GDM1 (cell line): ENCODE results near the gene ZNF76.

Source experiments
- DNase-seq: peaks from one replicate; lab custom pipeline; 2025; lab: John Stamatoyannopoulos, UW

The ZNF76 gene

DNA sequence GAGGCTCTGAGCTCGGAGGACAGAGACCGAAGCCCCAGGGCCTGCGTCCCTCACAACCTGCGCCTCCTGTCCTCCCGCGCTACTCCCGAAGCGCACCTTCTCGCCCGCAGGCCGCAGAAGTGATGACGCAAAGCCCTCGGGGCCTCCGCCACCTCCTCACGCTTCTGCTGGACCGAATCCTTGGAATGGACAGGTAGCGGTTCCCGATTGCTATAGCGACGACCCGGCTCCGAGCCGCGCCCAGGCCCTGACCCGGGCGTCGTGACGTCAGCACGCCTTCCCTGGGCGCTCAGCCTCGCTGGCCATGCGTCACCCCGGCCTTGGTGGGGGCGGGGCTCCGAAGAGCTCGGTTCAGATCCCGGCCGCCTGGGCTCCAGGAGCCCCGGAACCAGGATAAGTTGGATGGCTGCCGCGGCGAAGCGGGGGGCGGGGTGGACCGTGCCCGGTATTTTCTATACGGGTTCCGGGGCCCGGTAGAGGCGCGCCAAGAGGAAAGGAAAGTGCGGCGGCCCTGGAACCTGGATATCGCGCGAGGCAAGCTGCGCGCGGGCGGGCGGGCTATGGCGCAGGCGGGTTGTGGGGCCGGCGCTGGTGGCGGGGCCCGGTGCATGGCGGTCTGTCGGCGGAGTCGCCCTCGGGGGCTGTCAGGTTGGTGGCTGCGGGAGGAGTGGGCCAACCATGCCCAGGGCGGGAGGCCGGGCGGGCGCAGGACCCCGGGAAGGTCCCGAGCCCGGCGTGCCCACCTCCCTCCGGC lies at the start of gene ZNF76:
Gene ZNF76, plus strand, starts transcription at position 542 of the 754 bp plus-strand sequence. CDS start 21,417 bp downstream, outside the sequence.
- peak; percentile 92 for DNase-seq

DNA sequence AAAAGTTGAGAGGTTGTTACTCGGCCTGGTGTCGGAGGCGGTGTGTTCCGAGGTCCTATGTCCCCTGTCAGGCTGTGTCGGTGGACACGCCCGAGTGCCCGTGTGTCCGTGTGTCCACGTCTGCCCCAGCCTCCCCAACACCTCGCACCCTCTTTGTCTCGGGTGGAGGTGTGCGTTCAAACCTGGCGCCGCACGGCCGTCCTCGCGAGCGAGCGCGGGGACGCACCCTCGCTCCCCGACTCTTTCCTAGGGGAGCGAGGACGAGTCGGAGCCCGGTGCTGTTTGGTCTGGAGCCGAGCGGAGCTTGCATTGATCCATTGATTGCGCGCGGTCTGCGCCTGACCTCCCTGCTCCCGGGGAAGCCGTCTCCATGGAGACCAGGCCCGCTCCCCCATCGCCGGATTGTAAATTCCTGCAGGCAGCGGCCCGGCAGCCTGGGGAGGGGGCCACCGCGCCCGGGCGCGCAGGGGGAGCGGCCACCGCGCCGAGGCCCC lies 46.2 kb upstream of the ZNF76 start:
- no peak for DNase-seq

DNA sequence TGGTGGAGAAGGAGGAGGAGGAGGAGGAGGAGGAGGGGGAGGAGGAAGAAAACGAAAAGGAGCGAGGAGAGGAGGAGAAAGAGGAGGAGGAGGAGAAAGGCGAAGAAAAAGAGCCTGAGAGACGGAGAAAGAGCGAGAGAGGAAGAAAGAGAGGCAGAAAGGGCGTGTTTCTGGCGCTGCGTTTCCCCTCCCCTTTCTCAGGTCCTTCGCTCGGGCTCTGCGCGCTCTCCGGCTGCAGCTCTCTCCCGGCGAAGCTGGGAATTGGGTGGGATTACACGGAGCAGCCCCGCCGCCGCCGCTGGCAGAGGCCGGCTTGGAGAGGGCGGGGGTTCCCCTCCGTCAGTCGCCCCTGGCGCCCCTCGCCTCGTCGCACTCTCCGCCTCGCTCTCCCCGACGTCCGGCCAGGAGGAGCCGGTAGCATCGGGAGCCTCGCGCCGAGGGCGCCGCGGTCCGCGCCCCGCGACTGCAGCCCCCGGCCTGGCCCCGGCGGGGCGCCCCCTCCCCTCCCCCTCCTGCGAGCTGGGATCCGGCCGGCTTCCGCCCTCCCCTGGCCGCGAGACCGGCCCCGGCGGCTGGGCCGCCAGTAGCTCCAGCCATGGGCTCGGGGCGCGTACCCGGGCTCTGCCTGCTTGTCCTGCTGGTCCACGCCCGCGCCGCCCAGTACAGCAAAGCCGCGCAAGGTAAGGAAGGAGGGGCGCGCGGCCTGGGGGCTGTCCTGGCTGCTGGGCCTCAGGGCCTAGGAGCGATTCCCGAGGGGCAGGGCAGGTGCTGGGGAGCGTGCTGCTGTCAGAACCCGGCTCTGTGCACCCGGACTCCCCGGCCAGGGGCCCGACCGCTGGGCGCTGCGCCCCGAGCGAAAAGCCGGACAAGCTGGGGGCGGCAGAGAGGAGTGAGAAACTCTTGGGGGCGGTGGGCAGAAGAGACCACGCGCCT lies 45.4 kb upstream of the ZNF76 start, which contains the start of gene SCUBE3:
Gene SCUBE3, plus strand, starts transcription at position 133 of the 933 bp plus-strand sequence. Its CDS starts 463 bp downstream, at position 596.
- DNase-seq: no peak

DNA sequence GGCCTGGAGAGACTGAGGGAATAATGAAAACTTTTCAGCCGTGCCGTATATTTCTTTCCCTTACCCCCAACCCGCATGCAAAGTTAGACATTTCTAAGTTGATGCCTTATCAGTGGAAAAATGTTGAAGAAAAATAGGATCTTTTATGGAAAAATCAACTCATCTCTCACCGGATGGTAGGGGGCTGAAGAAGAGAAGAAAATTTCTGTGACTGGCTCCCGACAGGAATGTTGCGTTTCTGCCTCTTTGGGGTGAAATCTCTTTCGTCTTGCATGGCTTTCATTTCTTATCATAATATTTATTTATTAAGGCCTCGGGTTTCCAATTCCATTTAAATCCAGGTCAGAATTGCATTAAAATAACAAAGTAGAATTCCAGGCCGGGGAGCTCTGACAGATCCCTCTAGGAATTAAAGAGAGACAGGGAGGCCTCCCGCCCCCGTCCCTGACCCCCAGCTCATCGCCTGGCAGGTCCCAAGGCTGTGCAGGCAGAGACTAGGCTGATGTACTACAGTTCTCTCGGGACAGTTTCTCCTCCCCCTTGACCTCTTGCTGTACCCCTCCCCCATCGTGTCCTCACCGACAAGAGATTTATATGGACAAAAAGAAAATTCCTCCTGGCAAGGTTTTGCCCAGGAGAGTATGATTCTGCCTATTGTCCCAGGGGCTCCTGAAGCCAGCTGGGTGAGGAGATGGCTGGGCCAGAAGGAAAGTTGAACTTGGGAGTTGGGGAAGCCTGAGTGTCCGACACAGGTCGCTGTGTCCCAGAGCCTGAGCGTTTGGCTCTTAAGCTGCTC lies 44.5 kb upstream of the ZNF76 start:
- DNase-seq: no peak

DNA sequence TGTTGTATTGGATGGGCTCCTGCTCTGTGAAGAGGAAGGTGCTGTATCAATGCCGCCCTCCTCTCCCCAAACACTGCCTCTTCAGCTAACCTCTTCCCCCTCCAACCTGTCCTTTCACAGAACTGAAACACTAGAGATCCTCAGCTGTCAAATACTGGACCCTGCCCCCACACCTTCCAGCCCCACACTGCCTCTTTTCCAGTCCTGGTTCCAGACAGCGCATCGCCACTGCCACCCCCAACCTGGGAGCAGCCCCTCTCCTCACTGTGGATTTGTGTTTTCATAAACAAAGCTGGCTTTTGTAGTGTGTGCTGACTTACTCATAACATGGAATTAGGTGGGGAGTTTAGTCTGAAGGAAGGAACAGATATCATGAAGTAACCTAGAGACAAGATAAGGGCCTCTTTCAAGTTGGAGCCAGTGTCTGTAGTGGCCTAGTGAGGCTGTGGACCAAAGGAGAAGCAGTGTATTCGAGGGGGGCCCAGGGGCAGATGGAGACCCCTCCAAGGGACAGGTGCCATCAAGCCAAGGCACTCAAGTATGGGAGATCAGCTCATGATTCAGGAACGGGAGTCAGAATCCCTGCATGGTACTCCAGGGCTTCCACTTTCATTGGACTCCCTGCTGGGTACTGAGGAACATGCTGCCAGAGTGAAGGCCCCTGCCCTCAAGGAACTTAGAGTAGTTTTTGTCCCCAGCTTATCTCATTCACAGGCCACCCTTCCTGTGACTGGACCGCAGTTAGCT lies 43.7 kb upstream of the ZNF76 start:
- DNase-seq: no peak

DNA sequence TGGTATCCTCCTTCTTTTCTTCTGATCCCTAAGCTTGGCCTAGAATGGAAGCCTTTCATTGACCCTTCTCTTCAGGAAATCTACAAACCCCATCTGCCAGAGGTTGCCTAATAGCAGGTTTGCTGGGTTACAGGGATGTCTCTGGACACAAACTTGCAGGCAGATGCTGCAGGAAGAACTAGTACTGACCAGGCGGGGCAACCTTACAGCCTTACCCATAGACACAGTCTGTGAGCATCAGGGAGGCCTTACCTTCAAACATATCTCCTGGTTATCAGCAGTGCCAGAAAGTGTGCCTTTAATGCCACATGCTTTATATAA lies 43.2 kb upstream of the ZNF76 start:
- no peak for DNase-seq

DNA sequence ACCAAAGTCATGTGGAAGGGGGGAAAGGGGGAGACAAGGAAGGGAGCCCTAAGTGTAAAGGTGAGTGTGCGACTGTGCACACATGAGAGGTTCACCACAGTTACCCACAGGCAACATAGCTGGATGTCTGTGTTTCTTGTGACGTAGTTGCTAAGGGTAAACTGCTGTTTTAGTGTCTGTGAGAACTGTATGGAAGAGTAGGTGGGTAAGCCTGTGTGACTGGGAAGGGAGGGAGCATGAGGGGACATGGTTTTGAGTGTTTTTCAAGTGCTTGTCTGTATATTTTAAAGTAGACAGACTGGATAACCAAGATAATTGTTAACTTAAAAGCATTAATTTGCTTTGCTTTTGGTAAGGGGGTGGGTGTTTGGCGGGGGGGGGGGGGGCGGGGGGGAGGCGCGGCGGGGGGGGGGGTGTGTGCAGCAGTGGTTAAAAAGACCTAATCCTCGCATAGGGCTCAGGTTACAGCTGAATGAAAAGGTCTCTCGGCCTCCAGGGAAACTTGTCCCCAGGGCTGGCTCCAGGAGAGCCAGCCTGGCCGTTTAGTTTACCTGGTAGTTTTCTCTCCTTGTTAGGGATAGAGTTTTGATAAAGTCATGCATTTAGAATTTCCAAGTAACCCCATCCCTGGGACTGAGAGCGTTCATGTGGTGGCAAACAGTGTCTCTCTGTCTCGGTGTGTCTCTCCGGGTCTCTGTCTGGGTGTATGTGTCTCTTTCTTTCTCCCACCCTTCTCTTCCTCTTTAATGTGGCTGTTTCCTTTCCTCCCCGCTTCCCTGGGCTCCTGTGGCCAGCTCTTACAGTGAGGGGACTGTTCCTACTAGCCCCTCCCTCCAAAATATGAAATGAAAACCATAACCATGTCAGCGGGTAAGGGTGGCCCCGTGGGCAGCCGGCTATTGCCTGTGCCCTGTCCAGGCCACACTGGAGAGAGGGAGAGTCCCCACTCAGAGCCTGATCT lies 42.4 kb upstream of the ZNF76 start:
- no peak for DNase-seq

DNA sequence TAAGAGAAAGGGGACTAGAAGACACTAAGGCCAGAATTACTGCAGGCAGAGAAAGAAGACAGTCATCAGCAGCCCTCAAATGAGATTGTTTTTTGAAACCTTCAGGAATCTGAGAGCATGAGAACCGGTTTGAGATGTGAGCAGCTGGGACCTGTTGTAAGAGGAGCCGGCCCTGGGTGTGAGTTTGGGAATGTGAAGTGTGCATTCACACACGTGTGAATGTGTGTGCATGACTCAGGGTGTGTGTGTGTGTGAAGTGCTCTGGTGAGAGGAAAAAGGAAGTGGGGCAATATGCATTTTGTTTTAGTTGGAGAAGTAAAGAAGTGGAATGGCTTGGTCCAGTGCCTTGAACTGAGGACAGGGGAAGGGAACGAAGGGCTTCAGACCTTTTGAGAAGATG lies 41.5 kb upstream of the ZNF76 start:
- DNase-seq: no peak

DNA sequence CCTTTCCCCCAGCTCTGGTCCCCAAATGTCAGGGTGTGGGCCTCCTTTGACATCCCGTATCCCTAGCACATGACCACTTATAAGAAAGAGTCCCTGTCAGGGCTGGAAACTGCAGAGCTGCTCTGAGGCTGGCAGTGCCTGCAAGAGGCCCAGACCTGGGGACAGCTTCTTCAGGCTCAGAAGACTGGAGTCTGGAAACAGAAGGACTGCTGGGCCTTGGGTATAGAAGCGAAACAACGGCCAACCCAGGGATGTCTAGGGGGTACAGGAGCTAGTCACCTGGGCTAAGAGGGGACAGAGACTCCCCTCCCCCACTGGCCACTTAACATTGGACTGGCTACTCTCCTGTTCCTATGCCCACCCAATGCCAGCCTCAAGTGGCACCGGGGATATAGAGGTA lies 41.1 kb upstream of the ZNF76 start:
- no peak for DNase-seq

DNA sequence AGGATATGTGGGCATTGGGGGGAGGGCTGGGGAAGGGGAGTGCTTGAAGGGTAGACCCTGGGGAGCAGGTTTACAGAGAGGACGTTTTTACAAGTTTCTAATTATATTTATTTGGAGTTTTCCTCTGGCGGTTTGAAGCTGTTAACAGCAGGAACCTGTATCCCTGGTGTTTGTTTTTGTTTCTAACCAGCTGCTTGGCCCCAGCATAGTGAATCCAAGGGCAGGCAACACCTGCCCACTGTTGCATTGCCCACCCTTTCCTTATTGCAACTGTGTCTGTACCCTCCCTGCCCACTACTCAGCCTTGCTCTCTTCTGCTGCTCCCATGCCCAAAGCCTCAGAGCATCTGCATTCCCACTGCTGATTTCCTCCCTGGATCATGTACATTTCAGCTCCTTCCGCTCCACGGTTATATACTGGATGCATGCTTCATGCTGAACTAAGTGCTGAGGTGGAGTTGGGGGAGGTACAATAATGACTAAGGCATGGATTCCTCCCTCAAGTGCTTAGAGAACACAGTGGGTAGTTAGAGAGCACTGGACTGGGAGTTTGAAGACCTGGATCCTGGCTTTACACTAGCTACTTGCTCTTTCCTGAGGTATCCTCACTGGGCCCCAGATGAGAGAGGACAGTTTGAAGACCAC lies 39.7 kb upstream of the ZNF76 start:
- DNase-seq: no peak

DNA sequence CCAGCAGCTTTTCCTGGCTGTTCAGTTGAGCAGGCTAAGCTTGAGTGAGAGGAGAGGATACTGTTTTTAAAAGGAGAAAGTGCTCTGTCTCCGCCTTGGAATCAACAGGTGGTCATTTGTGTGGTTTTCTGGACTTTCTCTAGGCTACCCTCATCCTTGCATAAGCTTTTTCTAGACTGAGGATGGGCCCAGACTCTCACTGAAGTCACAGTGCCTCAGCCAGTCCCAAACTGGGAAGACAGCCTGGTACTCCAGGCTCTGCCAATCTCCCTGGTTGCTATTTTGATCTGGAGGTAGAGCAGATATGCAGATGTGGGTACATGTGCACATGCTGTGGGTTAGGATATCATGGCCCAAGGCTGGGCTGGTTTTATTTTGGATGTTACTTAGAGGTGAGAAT lies 38.8 kb upstream of the ZNF76 start:
- DNase-seq: no peak

DNA sequence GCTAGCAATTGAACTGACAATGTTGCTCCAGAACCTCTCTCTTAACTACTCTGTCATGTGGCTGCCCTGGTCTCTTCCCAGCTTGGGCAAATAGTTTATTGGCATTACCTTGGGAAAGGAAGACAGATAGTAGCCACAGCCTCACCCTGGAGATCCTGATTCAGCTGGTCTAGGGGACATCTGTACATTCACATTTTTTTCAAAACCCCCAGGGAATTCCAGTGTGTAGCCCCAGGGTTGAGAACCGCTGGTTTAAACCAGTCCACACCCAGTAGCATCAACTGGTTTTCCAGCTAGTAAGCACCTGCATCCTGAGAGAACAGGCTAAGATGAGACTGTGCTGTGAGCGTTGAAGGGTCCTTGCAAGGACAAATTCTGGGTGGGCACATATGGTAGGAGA lies 36.1 kb upstream of the ZNF76 start:
- DNase-seq: no peak

DNA sequence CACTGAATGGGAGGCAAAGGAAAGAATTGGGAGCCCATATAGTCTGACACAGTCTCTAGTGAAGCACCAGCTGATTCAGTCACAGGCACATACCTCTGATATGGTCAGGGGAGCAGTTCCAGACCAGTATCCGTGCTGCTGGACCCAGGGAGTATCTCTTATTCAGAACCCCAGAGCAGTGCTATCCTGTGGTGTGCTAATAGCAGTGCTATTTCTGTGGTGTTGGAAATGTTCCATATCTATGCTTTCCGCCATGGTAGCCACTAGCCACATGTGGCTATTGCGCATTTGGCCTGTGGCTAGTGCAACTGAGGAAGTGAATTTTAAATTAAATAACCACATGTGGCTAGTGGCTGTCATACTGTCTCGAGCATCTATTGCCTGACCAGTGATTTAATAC lies 34.8 kb upstream of the ZNF76 start:
- no peak for DNase-seq

DNA sequence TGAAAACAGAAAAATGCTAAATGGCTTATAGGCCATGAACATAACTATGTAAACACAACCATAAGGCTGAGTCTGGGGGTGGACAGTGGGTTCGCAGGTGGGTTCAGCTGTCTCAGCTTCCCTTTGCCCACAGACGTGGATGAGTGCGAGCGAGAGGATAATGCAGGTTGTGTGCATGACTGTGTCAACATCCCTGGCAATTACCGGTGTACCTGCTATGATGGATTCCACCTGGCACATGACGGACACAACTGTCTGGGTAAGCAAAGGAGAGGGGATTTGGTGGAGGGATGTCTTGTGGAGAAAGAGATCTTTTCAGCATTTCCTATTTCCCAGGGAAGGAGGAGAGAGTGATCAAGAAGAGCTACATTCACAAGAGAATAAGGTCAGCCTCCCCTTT lies 31.1 kb upstream of the ZNF76 start:
- DNase-seq: no peak

DNA sequence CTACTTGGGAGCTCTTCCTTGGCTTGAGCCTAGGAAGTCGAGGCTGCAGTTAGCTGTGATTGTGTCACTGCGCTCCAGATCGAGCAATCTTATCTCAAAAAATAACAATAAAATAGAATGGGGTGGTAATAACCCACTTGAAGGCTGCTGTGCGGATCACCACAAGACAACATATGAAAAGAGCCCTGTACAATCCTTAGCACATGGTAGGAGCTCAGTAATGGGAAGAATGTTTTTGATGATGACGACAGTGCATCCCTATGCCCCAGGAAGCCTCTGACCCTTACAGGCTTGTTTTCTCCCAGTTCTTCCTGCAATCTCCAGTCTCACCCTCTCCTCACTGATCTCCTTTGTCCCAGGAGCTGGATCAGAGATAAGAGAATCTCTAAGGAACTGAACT lies 30.2 kb upstream of the ZNF76 start:
- no peak for DNase-seq

DNA sequence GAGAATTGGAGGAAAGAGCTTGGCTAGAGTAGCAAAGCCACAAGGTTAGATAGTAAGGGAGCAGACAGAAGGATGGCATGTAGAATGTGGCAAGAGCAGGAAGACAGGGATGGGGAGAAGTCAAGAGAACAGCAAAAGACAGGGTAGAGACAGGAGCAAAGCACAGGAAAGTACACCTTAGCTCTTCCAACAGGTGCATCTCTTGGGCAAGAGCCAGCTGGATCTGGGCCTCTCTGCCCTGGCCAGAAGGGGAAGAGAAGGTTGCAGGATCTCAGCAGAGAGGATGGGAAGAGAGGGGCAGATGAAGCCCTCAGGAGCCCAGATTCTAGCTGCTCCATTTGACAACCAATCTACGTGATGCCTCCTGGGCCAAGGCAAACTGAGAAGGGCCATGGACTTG lies 29.0 kb upstream of the ZNF76 start:
- DNase-seq: no peak

DNA sequence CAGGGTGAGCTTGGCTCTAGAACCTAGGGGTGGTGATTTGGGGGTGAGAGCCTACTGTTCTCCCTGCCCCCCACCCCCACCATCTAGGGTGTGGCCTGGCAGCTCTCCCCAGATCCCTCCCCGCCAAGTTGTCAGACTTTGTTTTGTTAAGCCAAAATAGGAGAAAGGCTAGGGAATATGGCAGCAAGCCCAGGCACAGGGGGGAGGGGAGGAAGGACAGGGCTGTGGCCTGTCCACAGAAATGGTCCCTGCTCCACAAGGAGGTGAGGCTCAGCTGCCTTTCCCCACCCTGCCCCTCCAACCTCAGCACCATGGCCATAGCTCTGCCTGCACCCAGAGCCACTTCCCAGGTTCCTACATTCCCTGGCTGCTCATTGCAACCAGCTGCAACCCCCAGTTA lies 28.6 kb upstream of the ZNF76 start:
- no peak for DNase-seq

DNA sequence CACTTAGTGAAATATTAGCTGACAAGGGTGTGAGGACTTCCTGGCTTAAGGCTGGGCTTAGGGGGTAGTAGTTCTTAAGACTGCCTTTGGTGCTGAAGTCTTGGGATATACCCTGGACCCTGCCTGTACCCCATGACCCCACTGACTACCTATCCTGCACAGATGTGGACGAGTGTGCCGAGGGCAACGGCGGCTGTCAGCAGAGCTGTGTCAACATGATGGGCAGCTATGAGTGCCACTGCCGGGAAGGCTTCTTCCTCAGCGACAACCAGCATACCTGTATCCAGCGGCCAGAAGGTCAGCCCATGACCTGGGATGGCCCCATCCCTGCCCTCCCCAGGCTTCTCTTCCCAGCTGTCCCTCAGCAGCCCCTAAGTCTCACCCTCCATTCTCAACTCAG lies 28.0 kb upstream of the ZNF76 start:
- no peak for DNase-seq

DNA sequence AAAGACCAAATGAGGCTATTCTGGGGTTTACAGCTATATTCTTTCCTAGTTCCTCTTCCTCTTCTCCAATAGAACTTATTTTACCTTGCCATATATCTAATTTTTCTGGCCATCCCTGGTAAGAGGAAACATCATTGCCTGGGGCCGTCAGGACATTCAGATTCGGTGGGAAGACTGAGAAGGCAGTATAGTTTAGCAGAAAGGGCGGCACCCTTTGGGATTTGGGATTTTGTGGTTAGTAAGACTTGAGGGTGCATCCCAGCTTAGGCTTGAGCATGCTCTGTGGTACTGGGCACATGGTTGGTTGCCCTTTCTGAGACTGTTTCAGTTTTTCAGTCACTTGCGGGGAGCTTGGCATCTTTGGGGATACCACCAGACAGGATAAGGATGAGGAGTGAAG lies 24.6 kb upstream of the ZNF76 start:
- DNase-seq: no peak

DNA sequence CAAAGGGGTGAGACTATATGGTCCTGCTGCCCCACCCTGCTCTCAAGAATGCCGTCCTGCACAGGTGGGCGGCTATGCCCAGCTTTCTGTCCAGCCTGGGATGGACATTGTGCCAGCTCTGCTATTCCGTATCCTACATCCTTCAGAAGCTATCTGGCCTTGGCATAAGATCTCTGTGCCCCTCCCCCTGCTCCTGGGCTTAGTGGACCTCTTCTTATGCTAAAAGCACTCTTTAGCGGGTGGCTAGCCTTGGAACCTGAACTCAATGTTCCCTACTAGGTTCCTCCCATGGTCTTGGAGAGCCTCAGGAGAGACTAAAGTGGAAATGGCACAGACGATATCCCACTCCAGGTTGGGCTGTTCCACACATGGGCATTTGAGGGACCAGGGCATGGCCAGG lies 23.3 kb upstream of the ZNF76 start:
- DNase-seq: no peak
